Measurements from ENCODE around the gene PPIE.
A peak's percentile ranks its signal among the peaks of the same experiment; 100 is the strongest.

Gene PPIE

DNA sequence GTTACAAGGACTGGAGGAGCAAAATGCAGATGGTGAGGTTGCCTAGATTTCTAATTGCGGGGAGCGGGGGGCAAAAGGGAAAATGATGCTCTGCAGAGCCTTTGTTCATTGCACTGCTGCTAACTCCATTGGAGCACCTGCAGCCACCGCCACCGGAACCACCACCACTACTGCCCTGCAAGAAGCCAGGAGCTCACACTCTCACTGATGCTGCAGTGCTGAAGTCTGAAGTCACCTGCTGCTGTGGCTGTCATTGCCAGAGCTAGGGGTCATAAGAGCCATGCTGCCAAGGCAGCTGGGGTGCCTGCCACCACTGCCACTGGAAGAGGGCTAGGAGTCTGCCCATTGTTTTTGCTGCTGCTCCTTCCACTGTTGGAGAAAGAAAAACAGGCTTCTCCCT is 40.1 kb upstream of the PPIE start:
- 0 out of 2 replicates have a peak, but pooled peaks cover 12% of the 10 kb centered on the region for H3K4me1 ChIP-seq (ENCODE audit: control insufficient read depth, insufficient read depth, low read length)
- H3K9ac ChIP-seq (ENCODE audit: low read length), result no peak overlapping the region
- H3K9me3 ChIP-seq (ENCODE audit: control insufficient read depth, insufficient read depth, low read depth, low read length), result no peaks in the 10 kb centered on the region
- H3K27ac ChIP-seq (ENCODE audit: low read depth, low read length), result no peak overlapping the region
- no peaks in the 10 kb centered on the region for H3K36me3 ChIP-seq (ENCODE audit: control insufficient read depth, insufficient read depth, low read length)
- H3K27me3 ChIP-seq (ENCODE audit: control insufficient read depth, insufficient read depth, low read length), result peaks cover 100% of the 10 kb centered on the region
- no peak overlapping the region for H3K4me3 ChIP-seq (ENCODE audit: low read depth, low read length)

- Histone ChIP-seq H3K27ac (ENCODE audit: low read depth, low read length) (no peak overlapping the region), H3K36me3 (ENCODE audit: control insufficient read depth, insufficient read depth, low read length) (no peaks in the 10 kb centered on the region), H3K4me1 (ENCODE audit: control insufficient read depth, insufficient read depth, low read length) (0 out of 2 replicates have a peak, but pooled peaks cover 12% of the 10 kb centered on the region), H3K9me3 (ENCODE audit: control insufficient read depth, insufficient read depth, low read depth, low read length) (no peaks in the 10 kb centered on the region), H3K4me3 (ENCODE audit: low read depth, low read length) (no peak overlapping the region), H3K9ac (ENCODE audit: low read length) (no peak overlapping the region), H3K27me3 (ENCODE audit: control insufficient read depth, insufficient read depth, low read length) (peaks cover 100% of the 10 kb centered on the region)
Measured at GRCh38 chr1:39699419-39699818, 39.3 kb upstream of the PPIE start.

DNA sequence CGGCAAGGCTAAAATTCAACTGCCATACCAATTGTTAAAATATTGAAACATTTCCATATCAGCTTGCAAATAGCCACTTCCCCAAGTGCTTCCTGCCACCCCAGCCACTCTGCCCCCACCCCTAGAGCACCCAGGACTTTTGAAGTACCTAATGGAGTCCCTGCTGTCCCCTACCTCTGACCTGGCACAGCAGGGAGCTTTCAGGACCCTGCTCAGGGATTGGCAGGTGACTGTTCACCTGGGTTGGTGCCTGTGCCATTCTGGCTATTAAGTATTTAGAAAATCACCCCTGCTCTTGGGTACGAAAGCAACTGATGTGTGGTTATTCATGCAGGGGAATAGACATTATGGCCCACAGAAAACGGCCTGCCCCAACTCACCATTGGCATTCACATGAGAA is 38.3 kb upstream of the PPIE start:
- no peaks in the 10 kb centered on the region for H3K9me3 ChIP-seq (ENCODE audit: control insufficient read depth, insufficient read depth, low read depth, low read length)
- no peak overlapping the region for H3K27ac ChIP-seq (ENCODE audit: low read depth, low read length)
- no peaks in the 10 kb centered on the region for H3K36me3 ChIP-seq (ENCODE audit: control insufficient read depth, insufficient read depth, low read length)
- H3K27me3 ChIP-seq (ENCODE audit: control insufficient read depth, insufficient read depth, low read length), result peaks cover 100% of the 10 kb centered on the region
- H3K9ac ChIP-seq (ENCODE audit: low read length), result no peak overlapping the region
- H3K4me3 ChIP-seq (ENCODE audit: low read depth, low read length), result no peak overlapping the region
- 0 out of 2 replicates have a peak, but pooled peaks cover 12% of the 10 kb centered on the region for H3K4me1 ChIP-seq (ENCODE audit: control insufficient read depth, insufficient read depth, low read length)

DNA sequence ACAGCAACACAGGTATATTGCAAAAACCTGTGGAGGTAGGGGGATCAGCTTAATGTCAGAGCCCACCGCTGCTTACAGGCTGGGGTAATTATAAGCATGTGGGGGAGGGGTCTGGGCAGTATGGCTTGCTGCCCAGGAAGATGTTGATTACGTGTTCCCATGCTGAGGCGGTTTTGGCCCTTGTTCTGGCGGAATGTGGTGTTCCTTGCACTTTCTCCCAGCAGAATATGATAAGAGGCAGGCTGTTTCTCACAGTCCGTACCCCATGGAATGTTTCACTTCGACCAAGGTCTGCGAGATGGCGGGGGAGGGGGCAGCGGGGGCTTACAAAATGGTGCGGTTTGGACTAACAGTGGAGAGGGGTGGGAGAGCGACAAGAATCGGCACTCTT is 37.6 kb upstream of the PPIE start:
- Histone ChIP-seq H3K27me3 (ENCODE audit: control insufficient read depth, insufficient read depth, low read length) (peaks cover 100% of the 10 kb centered on the region), H3K9ac (ENCODE audit: low read length) (no peak overlapping the region), H3K36me3 (ENCODE audit: control insufficient read depth, insufficient read depth, low read length) (no peaks in the 10 kb centered on the region), H3K9me3 (ENCODE audit: control insufficient read depth, insufficient read depth, low read depth, low read length) (no peaks in the 10 kb centered on the region), H3K4me3 (ENCODE audit: low read depth, low read length) (peak overlapping the region; percentile 30), H3K4me1 (ENCODE audit: control insufficient read depth, insufficient read depth, low read length) (0 out of 2 replicates have a peak, but pooled peaks cover 12% of the 10 kb centered on the region), H3K27ac (ENCODE audit: low read depth, low read length) (no peak overlapping the region)

- Histone ChIP-seq H3K4me3 (ENCODE audit: low read depth, low read length) (no peak overlapping the region), H3K9me3 (ENCODE audit: control insufficient read depth, insufficient read depth, low read depth, low read length) (no peaks in the 10 kb centered on the region), H3K9ac (ENCODE audit: low read length) (no peak overlapping the region), H3K4me1 (ENCODE audit: control insufficient read depth, insufficient read depth, low read length) (0 out of 2 replicates have a peak, but pooled peaks cover 12% of the 10 kb centered on the region), H3K27ac (ENCODE audit: low read depth, low read length) (no peak overlapping the region), H3K36me3 (ENCODE audit: control insufficient read depth, insufficient read depth, low read length) (no peaks in the 10 kb centered on the region), H3K27me3 (ENCODE audit: control insufficient read depth, insufficient read depth, low read length) (peaks cover 100% of the 10 kb centered on the region)
Measured at GRCh38 chr1:39704757-39705156, 33.9 kb upstream of the PPIE start.

GRCh38 chr1:39707506-39707905 is 31.2 kb upstream of the PPIE start:
- Histone ChIP-seq H3K9me3 (ENCODE audit: control insufficient read depth, insufficient read depth, low read depth, low read length) (no peaks in the 10 kb centered on the region), H3K9ac (ENCODE audit: low read length) (no peak overlapping the region), H3K4me3 (ENCODE audit: low read depth, low read length) (no peak overlapping the region), H3K27me3 (ENCODE audit: control insufficient read depth, insufficient read depth, low read length) (peaks cover 100% of the 10 kb centered on the region), H3K4me1 (ENCODE audit: control insufficient read depth, insufficient read depth, low read length) (peaks cover 8% of the 10 kb centered on the region; the same call in 1 of the 2 replicates), H3K27ac (ENCODE audit: low read depth, low read length) (no peak overlapping the region), H3K36me3 (ENCODE audit: control insufficient read depth, insufficient read depth, low read length) (no peaks in the 10 kb centered on the region)

DNA sequence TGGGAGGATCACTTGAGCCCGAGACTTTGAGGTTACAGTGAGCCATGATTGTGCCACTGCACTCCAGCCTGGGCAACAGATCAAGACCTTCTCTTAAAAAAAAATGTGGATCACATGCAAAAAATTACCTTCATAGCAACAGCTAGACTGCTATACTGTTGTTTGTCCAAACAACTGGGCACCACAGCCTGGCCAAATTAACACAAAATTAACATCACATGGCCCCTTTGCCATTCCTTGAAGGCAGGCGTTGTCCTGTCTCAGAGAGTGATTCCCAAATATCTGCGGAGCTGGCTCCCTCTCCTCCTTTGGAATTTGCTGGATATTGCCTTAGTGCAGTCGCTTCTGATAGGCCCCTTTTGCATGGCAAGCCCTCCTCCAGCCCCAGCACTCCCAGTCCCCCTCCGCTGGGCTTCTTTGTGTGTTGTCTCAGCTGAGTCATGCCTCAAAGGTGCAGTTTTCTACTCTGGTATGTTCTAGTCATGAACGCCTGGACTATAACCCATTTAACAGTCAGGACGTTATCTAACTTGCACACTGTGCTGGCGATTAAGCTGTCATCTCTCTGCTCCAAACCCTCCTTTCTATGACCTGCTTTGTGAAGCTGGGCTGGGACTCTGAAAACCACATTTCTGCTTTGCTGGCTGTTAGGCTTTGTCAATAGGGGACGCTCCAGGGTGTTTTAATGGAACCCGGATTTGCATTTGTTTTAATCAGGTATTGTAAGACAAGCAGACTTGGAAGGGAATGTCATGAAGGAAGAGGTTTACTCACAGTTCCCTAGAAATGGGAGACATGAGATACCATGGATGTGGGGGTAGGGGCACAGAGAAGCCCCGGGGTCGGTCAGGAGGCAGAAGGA is 27.3 kb upstream of the PPIE start:
- H3K27me3 ChIP-seq (ENCODE audit: control insufficient read depth, insufficient read depth, low read length), result peaks cover 100% of the 10 kb centered on the region
- H3K27ac ChIP-seq (ENCODE audit: low read depth, low read length), result no peak overlapping the region
- no peak overlapping the region for H3K4me3 ChIP-seq (ENCODE audit: low read depth, low read length)
- no peak overlapping the region for H3K9ac ChIP-seq (ENCODE audit: low read length)
- H3K9me3 ChIP-seq (ENCODE audit: control insufficient read depth, insufficient read depth, low read depth, low read length), result no peaks in the 10 kb centered on the region
- no peaks in the 10 kb centered on the region for H3K36me3 ChIP-seq (ENCODE audit: control insufficient read depth, insufficient read depth, low read length)
- H3K4me1 ChIP-seq (ENCODE audit: control insufficient read depth, insufficient read depth, low read length), result peaks cover 8% of the 10 kb centered on the region; the same call in 1 of the 2 replicates

GRCh38 chr1:39711966-39712340 is 26.7 kb upstream of the PPIE start:
- Histone ChIP-seq H3K36me3 (ENCODE audit: control insufficient read depth, insufficient read depth, low read length) (no peaks in the 10 kb centered on the region), H3K4me3 (ENCODE audit: low read depth, low read length) (no peak overlapping the region), H3K27me3 (ENCODE audit: control insufficient read depth, insufficient read depth, low read length) (peaks cover 100% of the 10 kb centered on the region), H3K9ac (ENCODE audit: low read length) (no peak overlapping the region), H3K9me3 (ENCODE audit: control insufficient read depth, insufficient read depth, low read depth, low read length) (no peaks in the 10 kb centered on the region), H3K4me1 (ENCODE audit: control insufficient read depth, insufficient read depth, low read length) (peaks cover 8% of the 10 kb centered on the region; the same call in 1 of the 2 replicates), H3K27ac (ENCODE audit: low read depth, low read length) (no peak overlapping the region)

- Histone ChIP-seq H3K4me3 (ENCODE audit: low read depth, low read length) (no peak overlapping the region), H3K4me1 (ENCODE audit: control insufficient read depth, insufficient read depth, low read length) (peaks cover 8% of the 10 kb centered on the region; the same call in 1 of the 2 replicates), H3K27me3 (ENCODE audit: control insufficient read depth, insufficient read depth, low read length) (peaks cover 100% of the 10 kb centered on the region), H3K27ac (ENCODE audit: low read depth, low read length) (no peak overlapping the region), H3K9me3 (ENCODE audit: control insufficient read depth, insufficient read depth, low read depth, low read length) (no peaks in the 10 kb centered on the region), H3K9ac (ENCODE audit: low read length) (no peak overlapping the region), H3K36me3 (ENCODE audit: control insufficient read depth, insufficient read depth, low read length) (no peaks in the 10 kb centered on the region)
Measured at GRCh38 chr1:39713557-39713956, 25.1 kb upstream of the PPIE start.

- no peaks in the 10 kb centered on the region for H3K9me3 ChIP-seq (ENCODE audit: control insufficient read depth, insufficient read depth, low read depth, low read length)
- H3K9ac ChIP-seq (ENCODE audit: low read length), result no peak overlapping the region
- no peaks in the 10 kb centered on the region for H3K4me1 ChIP-seq (ENCODE audit: control insufficient read depth, insufficient read depth, low read length)
- H3K36me3 ChIP-seq (ENCODE audit: control insufficient read depth, insufficient read depth, low read length), result no peaks in the 10 kb centered on the region
- no peak overlapping the region for H3K4me3 ChIP-seq (ENCODE audit: low read depth, low read length)
- no peak overlapping the region for H3K27ac ChIP-seq (ENCODE audit: low read depth, low read length)
- peaks cover 98% of the 10 kb centered on the region for H3K27me3 ChIP-seq (ENCODE audit: control insufficient read depth, insufficient read depth, low read length)
Measured at GRCh38 chr1:39717809-39718208, 20.9 kb upstream of the PPIE start.

DNA sequence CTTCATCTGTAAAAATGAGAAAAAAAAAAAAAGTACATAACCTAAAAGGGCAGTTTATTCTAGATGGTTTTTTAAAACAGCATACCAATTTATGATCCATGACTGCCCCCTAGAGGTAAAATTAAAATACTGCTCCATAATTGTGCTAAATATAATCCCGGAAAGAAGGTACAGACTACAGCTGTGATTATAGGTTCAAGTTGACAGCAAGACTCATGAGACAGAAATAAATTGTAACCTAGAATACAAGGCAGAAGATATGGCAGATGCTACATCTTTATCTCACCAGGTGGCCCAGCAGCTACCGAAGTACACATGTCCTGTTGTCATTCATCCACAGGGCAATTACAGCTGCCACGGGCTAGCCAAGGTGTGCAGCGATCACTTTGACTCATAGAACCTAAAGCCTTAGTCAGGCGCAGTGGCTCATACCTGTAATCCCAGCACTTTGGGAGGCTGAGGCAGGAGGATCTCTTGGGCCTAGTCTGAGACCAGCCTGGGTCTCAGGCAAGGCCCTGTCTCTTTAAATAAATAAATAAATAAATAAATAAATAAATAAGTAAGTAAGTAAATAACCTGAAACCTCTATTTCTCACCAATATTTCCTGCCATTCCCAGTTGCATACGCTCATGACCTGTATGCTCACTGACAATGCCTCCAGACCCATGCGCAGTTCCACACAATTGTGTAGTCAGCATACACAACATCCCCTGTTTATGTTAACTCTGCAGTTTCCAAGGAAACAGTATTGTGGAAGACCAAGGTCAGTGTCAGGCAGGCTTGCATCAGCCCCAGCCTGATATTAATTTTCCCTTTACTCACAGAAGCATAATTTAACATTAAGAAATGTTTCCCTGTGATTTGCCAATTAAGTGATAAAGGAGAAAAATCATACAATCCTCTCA is 18.3 kb upstream of the PPIE start:
- Histone ChIP-seq H3K9me3 (ENCODE audit: control insufficient read depth, insufficient read depth, low read depth, low read length) (no peaks in the 10 kb centered on the region), H3K9ac (ENCODE audit: low read length) (no peak overlapping the region), H3K27me3 (ENCODE audit: control insufficient read depth, insufficient read depth, low read length) (peaks cover 96% of the 10 kb centered on the region), H3K27ac (ENCODE audit: low read depth, low read length) (no peak overlapping the region), H3K36me3 (ENCODE audit: control insufficient read depth, insufficient read depth, low read length) (no peaks in the 10 kb centered on the region), H3K4me3 (ENCODE audit: low read depth, low read length) (no peak overlapping the region), H3K4me1 (ENCODE audit: control insufficient read depth, insufficient read depth, low read length) (no peaks in the 10 kb centered on the region)

Data from HUES6 (cell line).